HG03103 (cell line): ENCODE data around the gene ARHGAP32.

Experiments
- ATAC-seq: cut with Tn5 transposase; IDR thresholded peaks from one replicate; pipeline ENCODE4 v1.9.1; 2021; ENCODE audit warnings: low read depth; ENCODE audit not compliant: unreplicated experiment

Gene ARHGAP32

GRCh38 chr11:129192150-129192549 is at the start of gene ARHGAP32:
Gene ARHGAP32 (minus strand): TSS chr11:129192325. CDS start chr11:129192198, 127 bp downstream.
- no peak for ATAC-seq

DNA sequence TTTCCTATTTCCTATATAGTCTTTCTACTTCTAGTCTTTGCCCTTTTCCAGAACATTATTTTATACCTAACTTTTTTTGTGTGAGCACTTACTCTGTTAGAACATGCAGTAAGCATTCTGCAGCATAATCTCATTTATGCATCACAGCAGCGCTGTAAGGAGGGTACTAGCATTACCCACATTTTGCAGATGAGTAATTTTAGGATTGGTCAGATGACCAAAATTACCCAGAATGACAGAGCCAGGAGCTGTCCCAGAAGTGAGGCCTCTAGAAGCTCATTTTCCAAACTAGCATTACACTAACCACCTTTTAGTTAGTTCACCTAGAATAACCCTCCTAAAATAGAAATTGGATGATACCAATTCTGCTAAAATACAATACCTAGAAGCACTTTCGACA is 47.1 kb upstream of the ARHGAP32 start:
- no peak for ATAC-seq

GRCh38 chr11:129237880-129238638 is 45.9 kb upstream of the ARHGAP32 start:
- no peak for ATAC-seq

GRCh38 chr11:129237456-129237855 is 45.3 kb upstream of the ARHGAP32 start:
- ATAC-seq = no peak

GRCh38 chr11:129236850-129237249 is 44.7 kb upstream of the ARHGAP32 start:
- no peak for ATAC-seq

- ATAC-seq = no peak
Measured at GRCh38 chr11:129234978-129235377, 42.9 kb upstream of the ARHGAP32 start.

DNA sequence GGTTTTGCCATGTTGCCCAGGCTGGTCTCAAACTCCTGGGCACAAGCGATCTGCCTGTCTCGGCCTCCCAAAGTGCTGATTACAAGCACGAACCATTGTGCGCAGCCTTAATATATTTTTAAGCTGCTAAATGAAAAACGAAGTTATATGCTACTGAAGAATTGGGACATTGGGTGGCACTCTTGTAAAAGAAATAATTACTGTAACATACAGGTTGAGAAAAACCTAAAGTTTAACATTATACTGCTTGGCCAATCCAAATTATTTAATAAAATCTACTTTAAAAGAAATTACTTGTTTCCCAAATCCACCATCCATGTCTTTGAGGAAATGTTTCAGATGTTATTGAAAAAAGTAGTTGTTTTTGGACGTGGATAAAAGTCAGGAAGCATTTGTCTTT is 37.9 kb upstream of the ARHGAP32 start:
- no peak for ATAC-seq

DNA sequence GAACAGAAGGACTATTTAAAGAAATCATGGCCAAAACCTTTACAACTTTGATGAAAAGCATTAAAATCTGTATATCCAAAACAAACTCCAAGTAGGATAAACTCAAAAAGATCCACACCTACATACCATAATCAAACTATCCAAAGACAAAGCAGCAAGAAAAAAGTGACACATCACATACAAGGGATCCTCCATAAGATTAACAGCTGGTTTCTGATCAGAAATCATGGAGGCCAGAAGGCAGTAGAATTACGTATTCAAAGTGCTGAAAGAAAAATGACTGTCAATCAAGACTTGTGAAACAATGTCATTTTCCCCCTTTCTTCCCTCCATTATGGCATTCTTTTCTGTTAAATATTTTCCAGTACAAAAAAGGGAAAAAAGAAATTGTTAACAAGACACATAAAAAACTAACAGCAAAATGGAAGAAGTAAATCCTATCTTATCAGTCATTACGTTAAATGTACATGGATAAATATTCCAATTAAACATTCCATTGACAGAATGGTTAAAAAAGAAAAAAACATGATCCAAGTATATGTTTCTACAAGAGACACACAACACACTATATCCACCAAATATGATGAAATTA is 34.2 kb upstream of the ARHGAP32 start:
- ATAC-seq = no peak

- no peak for ATAC-seq
Measured at GRCh38 chr11:129225190-129225589, 33.1 kb upstream of the ARHGAP32 start.

DNA sequence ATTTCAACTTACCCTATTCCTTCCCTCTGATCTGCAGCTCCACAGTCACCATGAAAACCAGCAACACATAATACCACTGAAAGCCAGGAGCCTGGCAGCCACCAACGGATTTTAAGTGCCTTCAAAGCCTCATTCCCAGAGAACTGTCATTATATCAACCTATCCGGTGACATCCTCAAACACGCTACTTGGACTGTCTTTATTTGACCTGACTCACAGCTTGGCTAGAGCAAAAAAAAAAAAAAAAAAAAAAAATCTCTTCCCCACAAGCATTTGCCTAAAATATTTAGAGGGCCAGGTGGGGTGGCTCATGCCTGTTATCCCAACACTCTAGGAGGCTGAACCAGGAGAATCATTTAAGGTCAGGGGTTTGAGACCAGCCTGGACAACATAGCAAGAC is 32.4 kb upstream of the ARHGAP32 start:
- ATAC-seq = no peak

GRCh38 chr11:129223701-129224149 is 31.6 kb upstream of the ARHGAP32 start:
- ATAC-seq = no peak

DNA sequence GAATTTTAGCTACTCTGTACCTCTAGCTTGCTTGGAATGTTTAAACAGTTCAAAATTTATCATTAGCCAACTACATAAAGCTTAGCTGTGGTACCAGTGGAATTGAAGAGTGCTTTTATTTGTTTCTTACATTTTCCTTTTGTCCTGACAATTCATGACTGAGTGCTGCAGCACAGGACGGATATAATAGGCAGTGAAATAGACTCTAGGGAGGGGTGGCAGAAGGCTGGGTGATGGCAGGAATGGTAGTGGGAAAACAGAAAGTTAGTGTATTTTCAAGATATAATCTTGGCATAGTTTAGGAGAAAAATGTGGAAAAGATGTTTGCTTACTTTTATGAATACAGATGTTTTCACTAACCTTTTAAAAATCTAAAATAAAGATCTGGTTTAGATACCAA is 31.1 kb upstream of the ARHGAP32 start:
- ATAC-seq = no peak

- no peak for ATAC-seq
Measured at GRCh38 chr11:129222158-129222557, 30.0 kb upstream of the ARHGAP32 start.

GRCh38 chr11:129215506-129216245 is 23.6 kb upstream of the ARHGAP32 start:
- no peak for ATAC-seq

GRCh38 chr11:129214710-129215295 is 22.7 kb upstream of the ARHGAP32 start:
- ATAC-seq = no peak

DNA sequence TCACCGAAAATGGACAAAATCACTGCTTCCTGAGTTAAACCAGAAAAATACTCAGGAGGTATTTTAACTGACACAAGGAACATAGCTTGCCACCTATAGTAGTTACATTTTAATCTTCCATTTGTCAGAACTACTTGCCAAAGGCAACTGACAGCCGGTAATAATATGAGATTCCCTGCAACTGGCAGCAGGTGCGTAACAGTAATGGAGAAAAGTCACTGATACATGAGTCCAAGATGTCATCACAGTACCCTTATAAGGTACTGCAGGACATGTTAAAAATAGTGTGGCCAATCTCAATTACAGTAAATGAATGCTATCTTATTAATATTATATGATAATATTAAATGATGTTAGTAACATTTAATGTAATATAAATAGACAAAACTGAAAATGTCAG is 21.1 kb upstream of the ARHGAP32 start:
- ATAC-seq = no peak

GRCh38 chr11:129211397-129211796 is 19.3 kb upstream of the ARHGAP32 start:
- ATAC-seq = no peak

GRCh38 chr11:129210831-129211181 is 18.7 kb upstream of the ARHGAP32 start:
- no peak for ATAC-seq

DNA sequence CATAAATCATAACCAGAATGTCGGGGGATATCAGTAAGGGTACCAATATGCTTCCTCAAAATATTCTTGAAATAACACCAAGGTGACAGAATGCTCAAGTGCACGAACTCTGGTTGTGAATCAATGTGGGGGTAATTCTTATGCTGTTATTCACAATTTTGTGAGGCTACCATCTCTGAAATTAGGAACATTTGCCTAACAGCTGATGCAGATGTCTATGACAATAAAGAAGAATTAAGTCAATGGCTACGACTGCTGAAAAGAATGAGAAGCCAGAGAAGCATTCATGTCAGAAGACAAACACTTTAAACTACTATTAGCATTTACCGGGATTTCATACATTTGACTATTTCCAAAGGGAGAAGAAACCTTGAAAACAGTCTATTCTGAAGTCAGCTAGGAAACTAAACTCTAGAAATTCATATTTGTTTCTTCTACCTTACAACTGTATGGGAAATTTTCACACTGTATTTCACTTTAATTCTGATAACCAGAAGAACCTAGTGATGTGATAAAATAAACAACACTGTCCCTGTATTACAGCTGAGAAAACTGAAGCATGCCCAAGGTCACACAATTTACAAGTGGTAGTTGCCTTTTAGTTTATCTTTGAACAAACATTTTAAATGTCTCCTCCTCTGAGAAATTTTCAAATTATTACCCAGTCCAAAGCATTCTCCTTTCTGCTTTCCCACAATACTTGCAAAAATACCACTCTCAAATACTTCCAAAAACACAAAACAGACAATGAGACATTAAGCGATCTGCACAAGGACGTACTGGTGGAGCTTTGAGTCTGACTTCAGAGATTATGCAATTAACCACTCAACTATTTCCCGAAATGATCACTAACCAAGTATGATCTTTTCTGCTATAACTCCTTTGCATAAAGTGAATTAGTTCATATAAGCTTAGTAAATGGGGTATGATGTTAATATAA is 18.0 kb upstream of the ARHGAP32 start:
- ATAC-seq = no peak

- no peak for ATAC-seq
Measured at GRCh38 chr11:129208863-129209262, 16.7 kb upstream of the ARHGAP32 start.
